DOHH2 (cell line): ENCODE results near the gene CPSF7.
A peak's percentile ranks its signal among the peaks of the same experiment; 100 is the strongest.

Source experiments
- H3F3A ChIP-seq: fragments of 200-600 bp; sonication (generic), shearing (Covaris generic); 2 replicates; pipeline ENCODE4 v1.6.0; 2016; ENCODE audit warnings: antibody characterized with exemption, mild to moderate bottlenecking; ENCODE audit not compliant: control insufficient read depth, insufficient read depth
- H3K27ac ChIP-seq: fragments of 200-600 bp; sonication (generic); 2 replicates; pipeline ENCODE4 v1.5.1; 2014; ENCODE audit warnings: low read depth, mild to moderate bottlenecking, low read length, moderate library complexity
- H3K27me3 ChIP-seq: fragments of 200-600 bp; sonication (generic); 2 replicates; pipeline ENCODE4 v1.6.1; 2014; ENCODE audit warnings: mild to moderate bottlenecking, low read length, mixed read lengths; ENCODE audit not compliant: control insufficient read depth
- H3K36me3 ChIP-seq: fragments of 200-600 bp; sonication (generic); 2 replicates; pipeline ENCODE4 v1.6.1; 2014; ENCODE audit warnings: mild to moderate bottlenecking, low read length, moderate library complexity, mixed read lengths; ENCODE audit not compliant: control insufficient read depth
- H3K4me1 ChIP-seq: fragments of 200-600 bp; sonication (generic); 2 replicates; pipeline ENCODE4 v1.6.1; 2014; ENCODE audit warnings: mild to moderate bottlenecking, low read length, mixed read lengths; ENCODE audit not compliant: control insufficient read depth
- H3K4me2 ChIP-seq: fragments of 200-600 bp; sonication (generic); 2 replicates; pipeline ENCODE4 v1.6.0; 2014; ENCODE audit warnings: mild to moderate bottlenecking, low read length, moderate library complexity
- H3K4me3 ChIP-seq: fragments of 200-600 bp; sonication (generic); 2 replicates; pipeline ENCODE4 v1.5.1; 2014; ENCODE audit warnings: mild to moderate bottlenecking, low read length, mixed read lengths
- H3K79me2 ChIP-seq: fragments of 200-600 bp; sonication (generic); 2 replicates; pipeline ENCODE4 v1.6.1; 2014; ENCODE audit warnings: mild to moderate bottlenecking, low read length, mixed read lengths; ENCODE audit not compliant: control insufficient read depth
- H3K9me2 ChIP-seq: fragments of 200-600 bp; sonication (generic); replicated peaks from 2 replicates; pipeline ENCODE4 v1.6.1; 2014; ENCODE audit warnings: mild to moderate bottlenecking, low read length, mixed read lengths; ENCODE audit not compliant: control insufficient read depth
- H3K9me3 ChIP-seq: fragments of 200-600 bp; sonication (generic); 2 replicates; pipeline ENCODE4 v1.6.1; 2014; ENCODE audit warnings: antibody characterized with exemption, low read length, mixed read lengths; ENCODE audit not compliant: control insufficient read depth, insufficient read depth
- H4K20me1 ChIP-seq: fragments of 200-600 bp; sonication (generic); 2 replicates; pipeline ENCODE4 v1.6.0; 2014; ENCODE audit warnings: low read depth, mild to moderate bottlenecking, antibody characterized with exemption, low read length, moderate library complexity; ENCODE audit not compliant: control insufficient read depth, insufficient read depth
- EZH2phosphoT487 ChIP-seq: fragments of 200-600 bp; sonication (generic); IDR thresholded peaks from 2 replicates; pipeline ENCODE4 v1.6.1; 2017; ENCODE audit warnings: borderline replicate concordance, mild to moderate bottlenecking, antibody characterized with exemption, low read length, moderate library complexity, mixed read lengths
- TF ChIP-seq, protein P1 (sequence below): fragments of 200-600 bp; sonication (generic); IDR thresholded peaks from one replicate; pipeline ENCODE4 v1.5.1; 2014; ENCODE audit warnings: antibody characterized with exemption, mild to moderate bottlenecking, low read depth, low read length; ENCODE audit not compliant: poor library complexity, severe bottlenecking

The CPSF7 gene

GRCh38 chr11:61356706-61357105, 73.1 kb downstream of the CPSF7 start:
- TF ChIP-seq, protein P1, sequence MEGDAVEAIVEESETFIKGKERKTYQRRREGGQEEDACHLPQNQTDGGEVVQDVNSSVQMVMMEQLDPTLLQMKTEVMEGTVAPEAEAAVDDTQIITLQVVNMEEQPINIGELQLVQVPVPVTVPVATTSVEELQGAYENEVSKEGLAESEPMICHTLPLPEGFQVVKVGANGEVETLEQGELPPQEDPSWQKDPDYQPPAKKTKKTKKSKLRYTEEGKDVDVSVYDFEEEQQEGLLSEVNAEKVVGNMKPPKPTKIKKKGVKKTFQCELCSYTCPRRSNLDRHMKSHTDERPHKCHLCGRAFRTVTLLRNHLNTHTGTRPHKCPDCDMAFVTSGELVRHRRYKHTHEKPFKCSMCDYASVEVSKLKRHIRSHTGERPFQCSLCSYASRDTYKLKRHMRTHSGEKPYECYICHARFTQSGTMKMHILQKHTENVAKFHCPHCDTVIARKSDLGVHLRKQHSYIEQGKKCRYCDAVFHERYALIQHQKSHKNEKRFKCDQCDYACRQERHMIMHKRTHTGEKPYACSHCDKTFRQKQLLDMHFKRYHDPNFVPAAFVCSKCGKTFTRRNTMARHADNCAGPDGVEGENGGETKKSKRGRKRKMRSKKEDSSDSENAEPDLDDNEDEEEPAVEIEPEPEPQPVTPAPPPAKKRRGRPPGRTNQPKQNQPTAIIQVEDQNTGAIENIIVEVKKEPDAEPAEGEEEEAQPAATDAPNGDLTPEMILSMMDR: no peak
- no peak for TF ChIP-seq EZH2phosphoT487
- Histone ChIP-seq H3K4me3 (peak overlapping the region; percentile 99), H3K9me2 (no peaks in the 10 kb centered on the region), H4K20me1 (no peaks in the 10 kb centered on the region), H3K79me2 (peaks cover 68% of the 10 kb centered on the region), H3K9me3 (no peaks in the 10 kb centered on the region), H3K36me3 (peaks cover 72% of the 10 kb centered on the region), H3K4me2 (peak overlapping the region; percentile 98), H3F3A (peaks cover 42% of the 10 kb centered on the region), H3K4me1 (peaks cover 74% of the 10 kb centered on the region), H3K27ac (peak overlapping the region; percentile 98), H3K27me3 (no peaks in the 10 kb centered on the region)

GRCh38 chr11:61354208-61354607, 75.6 kb downstream of the CPSF7 start:
- H3K4me3 ChIP-seq: no peak overlapping the region
- H3K36me3 ChIP-seq: peaks cover 77% of the 10 kb centered on the region
- peaks cover 26% of the 10 kb centered on the region for H3F3A ChIP-seq
- H3K9me3 ChIP-seq: no peaks in the 10 kb centered on the region
- no peaks in the 10 kb centered on the region for H3K27me3 ChIP-seq
- 0 out of 2 replicates have a peak, but pooled peaks cover under 1% of the 10 kb centered on the region for H4K20me1 ChIP-seq
- peaks cover 62% of the 10 kb centered on the region for H3K4me1 ChIP-seq
- 0 out of 2 replicates have a peak overlapping the region, but pooled peaks have one; percentile 12 for H3K27ac ChIP-seq
- H3K79me2 ChIP-seq: peaks cover 45% of the 10 kb centered on the region
- TF ChIP-seq EZH2phosphoT487: no peak
- TF ChIP-seq, protein P1: no peak
- peak overlapping the region; percentile 98 for H3K4me2 ChIP-seq
- no peaks in the 10 kb centered on the region for H3K9me2 ChIP-seq

DNA sequence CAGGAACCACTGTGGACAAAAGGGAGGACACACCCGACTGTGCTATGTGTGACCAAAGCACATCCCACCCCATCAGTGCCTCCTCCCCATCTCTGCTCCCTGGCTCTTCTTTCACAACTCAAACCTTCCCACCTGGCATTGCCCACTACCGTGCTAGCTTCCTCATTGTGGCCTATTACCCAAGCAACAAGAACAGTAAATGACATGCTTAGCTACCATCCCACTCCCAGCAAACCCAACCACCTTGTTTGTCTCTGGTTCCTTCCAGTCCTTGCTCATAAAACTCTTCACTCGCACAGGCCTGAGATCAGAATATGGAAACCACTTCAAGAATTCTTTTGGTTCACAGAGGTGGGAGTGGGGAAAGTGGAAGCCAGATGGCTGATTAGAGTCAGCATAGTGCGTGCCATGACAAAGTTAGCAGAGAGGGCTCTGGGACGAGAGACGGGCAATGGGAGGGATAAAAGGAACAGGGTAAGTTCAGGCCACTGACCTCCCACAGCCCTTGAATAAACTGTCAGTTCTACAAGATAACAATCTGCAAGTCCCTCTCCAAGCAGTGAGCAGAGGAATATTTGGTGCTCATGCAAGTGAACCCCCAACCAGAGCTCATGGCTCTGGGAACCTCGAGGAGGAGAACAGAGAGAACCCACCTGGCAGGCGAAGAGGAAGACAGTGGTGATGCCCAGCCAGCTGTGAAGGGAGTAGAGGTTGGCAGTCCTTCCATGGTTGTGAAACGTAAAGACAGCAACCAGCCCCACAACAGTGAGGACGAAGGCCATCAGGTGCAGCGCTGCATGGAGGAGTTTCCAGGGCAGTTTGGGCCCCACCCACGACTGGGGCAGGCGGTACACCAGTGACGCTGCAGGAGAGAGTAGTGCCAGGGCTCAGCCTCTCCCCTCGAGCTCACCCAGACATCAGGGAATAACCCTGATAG, 76.4 kb downstream of the CPSF7 start:
- peaks cover 20% of the 10 kb centered on the region for H3F3A ChIP-seq
- peak overlapping the region; percentile 35 for H3K4me2 ChIP-seq
- H3K4me3 ChIP-seq: no peak overlapping the region
- peaks cover 80% of the 10 kb centered on the region for H3K36me3 ChIP-seq
- H4K20me1 ChIP-seq: 0 out of 2 replicates have a peak, but pooled peaks cover 5% of the 10 kb centered on the region
- peaks cover 38% of the 10 kb centered on the region for H3K79me2 ChIP-seq
- H3K9me3 ChIP-seq: no peaks in the 10 kb centered on the region
- H3K27me3 ChIP-seq: no peaks in the 10 kb centered on the region
- 0 out of 2 replicates have a peak overlapping the region, but pooled peaks have one; percentile 12 for H3K27ac ChIP-seq
- no peaks in the 10 kb centered on the region for H3K9me2 ChIP-seq
- no peak for TF ChIP-seq EZH2phosphoT487
- TF ChIP-seq, protein P1: no peak
- H3K4me1 ChIP-seq: peaks cover 54% of the 10 kb centered on the region
